ENCODE results near the gene GALNT2. TPM values are rescaled to one million over a fixed set of nuclear protein-coding genes. Genes with fewer than 3 reads are reported as not detected.

Gene GALNT2
- total RNA-seq, 1 donor from 2014 or later = 129 TPM

DNA sequence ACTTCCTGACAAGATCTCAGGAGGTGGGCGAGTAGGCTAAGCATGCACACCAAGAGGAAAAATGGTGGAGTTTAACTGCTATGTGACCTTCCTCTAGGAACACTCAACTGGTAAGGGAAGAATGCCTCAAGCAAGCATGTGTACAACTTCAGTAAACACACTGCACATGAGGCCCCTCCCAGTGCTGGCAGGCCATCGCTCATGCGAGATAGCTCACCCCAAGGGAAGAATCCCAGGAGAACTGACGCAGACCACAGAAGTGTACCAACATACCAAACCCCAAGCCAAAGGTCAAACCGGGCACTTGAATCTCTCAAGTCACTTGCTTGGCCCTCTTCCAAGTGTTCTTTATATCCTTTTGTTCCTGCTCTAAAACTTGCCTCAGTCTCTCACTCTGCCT, 40.5 kb upstream of the GALNT2 start:
- H3K9me3 ChIP-seq = no peaks in the 10 kb centered on the region
- no peak overlapping the region for H3K4me3 ChIP-seq
- H3K27me3 ChIP-seq = no peaks in the 10 kb centered on the region
- TF ChIP-seq, protein P1, sequence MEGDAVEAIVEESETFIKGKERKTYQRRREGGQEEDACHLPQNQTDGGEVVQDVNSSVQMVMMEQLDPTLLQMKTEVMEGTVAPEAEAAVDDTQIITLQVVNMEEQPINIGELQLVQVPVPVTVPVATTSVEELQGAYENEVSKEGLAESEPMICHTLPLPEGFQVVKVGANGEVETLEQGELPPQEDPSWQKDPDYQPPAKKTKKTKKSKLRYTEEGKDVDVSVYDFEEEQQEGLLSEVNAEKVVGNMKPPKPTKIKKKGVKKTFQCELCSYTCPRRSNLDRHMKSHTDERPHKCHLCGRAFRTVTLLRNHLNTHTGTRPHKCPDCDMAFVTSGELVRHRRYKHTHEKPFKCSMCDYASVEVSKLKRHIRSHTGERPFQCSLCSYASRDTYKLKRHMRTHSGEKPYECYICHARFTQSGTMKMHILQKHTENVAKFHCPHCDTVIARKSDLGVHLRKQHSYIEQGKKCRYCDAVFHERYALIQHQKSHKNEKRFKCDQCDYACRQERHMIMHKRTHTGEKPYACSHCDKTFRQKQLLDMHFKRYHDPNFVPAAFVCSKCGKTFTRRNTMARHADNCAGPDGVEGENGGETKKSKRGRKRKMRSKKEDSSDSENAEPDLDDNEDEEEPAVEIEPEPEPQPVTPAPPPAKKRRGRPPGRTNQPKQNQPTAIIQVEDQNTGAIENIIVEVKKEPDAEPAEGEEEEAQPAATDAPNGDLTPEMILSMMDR (IDR thresholded peaks at IDR 0.05) = no peak
- no peaks in the 10 kb centered on the region for H3K4me1 ChIP-seq
- no peaks in the 10 kb centered on the region for H3K36me3 ChIP-seq
- intact Hi-C loops (cut with DNase I) = no loop called here
- H3K27ac ChIP-seq = no peak overlapping the region
- no peak for DNase-seq (ENCODE audit: low spot score in 2 of 2)

DNA sequence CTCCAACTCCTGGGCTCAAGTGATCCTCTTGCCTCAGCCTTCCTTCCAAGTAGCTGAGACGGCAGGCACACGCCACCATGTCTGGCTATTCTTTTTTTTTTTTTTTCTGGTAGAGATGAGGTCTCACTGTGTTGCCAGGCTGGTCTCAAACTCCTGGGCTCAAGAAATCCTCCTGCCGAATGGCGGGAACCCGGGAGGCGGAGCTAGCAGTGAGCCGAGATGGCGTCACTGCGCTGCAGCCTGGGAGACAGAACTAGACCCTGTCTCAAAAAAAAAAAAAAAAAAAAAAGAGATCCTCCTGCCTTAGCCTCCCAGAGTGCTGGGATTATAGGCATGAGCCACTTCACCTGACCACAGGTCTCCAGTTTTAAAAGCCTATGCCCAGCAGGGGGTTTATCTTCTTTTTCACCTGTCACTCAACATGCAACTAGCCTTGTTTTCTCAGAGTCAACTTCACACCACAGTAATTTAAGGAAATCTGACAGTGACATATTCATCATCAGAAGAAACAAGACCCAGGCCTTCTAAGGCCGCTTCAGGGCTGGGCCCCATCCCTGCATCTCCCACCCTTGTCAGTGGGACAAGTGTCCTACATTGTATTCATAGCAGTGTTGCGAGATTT, 38.3 kb upstream of the GALNT2 start:
- H3K4me3 ChIP-seq = no peak overlapping the region
- intact Hi-C loops (cut with DNase I) = no loop called here
- H3K9me3 ChIP-seq = no peaks in the 10 kb centered on the region
- no peak overlapping the region for H3K27ac ChIP-seq
- no peak for DNase-seq (ENCODE audit: low spot score in 2 of 2)
- H3K4me1 ChIP-seq = no peaks in the 10 kb centered on the region
- no peaks in the 10 kb centered on the region for H3K36me3 ChIP-seq
- no peaks in the 10 kb centered on the region for H3K27me3 ChIP-seq
- TF ChIP-seq, protein P1 (IDR thresholded peaks at IDR 0.05) = no peak

DNA sequence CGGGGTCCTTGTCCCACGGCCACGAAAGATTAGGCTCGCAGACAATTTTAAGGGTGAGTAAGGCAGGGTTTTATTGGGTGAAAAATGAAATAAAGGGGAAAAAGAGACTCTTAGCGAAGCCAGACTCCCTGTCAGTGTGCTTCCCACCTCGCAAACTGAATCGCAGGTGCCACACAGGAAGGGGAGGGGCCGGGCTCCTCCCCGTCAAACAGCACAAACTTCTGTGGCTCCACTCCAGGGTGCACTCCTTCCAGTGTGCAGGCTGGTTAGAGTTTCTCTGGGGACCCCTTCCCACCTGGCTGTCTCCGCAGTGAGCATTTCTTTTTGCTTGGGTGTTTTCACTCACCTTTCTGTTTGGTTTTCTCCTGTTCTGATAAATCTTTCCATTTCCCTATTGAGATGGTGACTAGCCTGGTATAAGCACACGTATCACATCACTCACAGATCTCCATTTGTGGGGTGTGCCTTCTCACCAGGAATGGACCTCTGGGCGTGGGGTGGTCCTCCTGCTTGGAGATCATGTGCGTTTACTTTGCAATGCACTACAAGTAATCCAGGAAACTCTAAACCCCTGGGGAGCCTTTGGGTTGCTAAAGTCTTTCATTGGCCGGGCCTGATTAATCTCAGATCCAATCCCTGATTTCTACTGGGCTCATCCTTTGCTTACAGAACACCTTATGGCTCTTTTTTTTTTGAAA, 37.6 kb upstream of the GALNT2 start:
- DNase-seq (ENCODE audit: low spot score in 2 of 2) = no peak
- TF ChIP-seq, protein P1 (IDR thresholded peaks at IDR 0.05) = no peak

DNA sequence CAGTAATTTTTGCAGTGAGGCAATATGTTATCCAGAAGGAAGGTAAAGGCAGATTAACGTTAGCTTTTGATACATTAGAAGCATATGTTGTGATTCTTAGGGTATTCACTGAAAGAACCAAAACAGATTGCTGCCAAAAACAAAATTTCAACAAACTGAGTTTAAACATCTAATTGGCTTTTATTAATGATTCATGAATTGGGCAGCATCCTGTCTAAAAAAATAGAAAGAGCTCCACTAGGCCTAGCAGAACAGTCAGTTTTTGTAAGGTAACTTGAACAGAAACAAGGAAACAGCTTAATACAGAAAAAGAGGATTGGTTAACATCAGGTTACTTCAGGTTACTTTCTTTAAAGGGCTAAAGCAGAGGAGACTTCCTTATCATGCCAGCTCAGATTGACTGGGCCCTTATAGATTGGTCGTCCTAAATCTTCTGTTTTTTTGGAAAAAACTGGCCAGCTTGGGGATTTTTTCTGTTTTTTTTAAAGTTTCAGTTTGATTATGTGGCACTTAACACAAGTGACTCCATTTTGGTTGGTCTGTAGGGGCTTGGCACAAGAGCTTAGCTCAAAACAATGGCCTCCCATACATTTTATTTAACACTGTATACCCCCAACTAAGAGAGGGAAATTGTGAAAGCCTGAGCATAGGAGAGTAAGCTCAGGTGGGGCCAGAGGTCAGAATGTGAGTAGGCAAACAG, 36.8 kb upstream of the GALNT2 start:
- Histone ChIP-seq H3K9me3 (peaks cover 0 to 2% of the 10 kb centered on the region in 2 donors), H3K4me3 (no peak overlapping the region), H3K27ac (no peak overlapping the region), H3K4me1 (no peaks in the 10 kb centered on the region), H3K27me3 (no peaks in the 10 kb centered on the region), H3K36me3 (no peaks in the 10 kb centered on the region)
- intact Hi-C loops (cut with DNase I) = no loop called here
- no peak for DNase-seq (ENCODE audit: low spot score in 2 of 2)
- TF ChIP-seq, protein P1 (IDR thresholded peaks at IDR 0.05) = no peak

More for the DNA sequence above, 37.6 kb upstream of the GALNT2 start:
- Histone ChIP-seq H3K4me3 (no peak overlapping the region), H3K36me3 (no peaks in the 10 kb centered on the region), H3K4me1 (no peaks in the 10 kb centered on the region), H3K9me3 (no peaks in the 10 kb centered on the region), H3K27me3 (no peaks in the 10 kb centered on the region), H3K27ac (no peak overlapping the region)
- intact Hi-C loops (cut with DNase I) = no loop called here

DNA sequence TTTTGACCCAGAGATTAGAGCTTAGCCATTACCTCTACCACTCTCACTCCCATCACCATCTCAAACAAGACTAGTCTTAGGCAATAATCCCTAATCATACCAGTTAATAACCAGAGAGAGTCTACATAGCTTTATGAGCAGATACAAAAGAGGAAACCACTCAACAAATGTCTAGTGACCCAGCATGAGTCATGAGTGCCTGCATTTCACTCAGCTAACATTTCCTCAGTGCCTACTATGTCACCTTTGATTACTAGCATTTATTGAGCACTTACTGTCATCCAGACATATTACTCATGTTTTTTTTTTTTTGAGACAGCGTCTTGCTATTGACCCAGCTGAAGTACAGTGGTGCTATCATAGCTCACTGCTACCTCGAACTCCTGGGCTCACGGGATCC, 35.9 kb upstream of the GALNT2 start:
- no peaks in the 10 kb centered on the region for H3K36me3 ChIP-seq
- H3K9me3 ChIP-seq = peaks cover 3 to 10% of the 10 kb centered on the region in 2 donors
- no peak overlapping the region for H3K4me3 ChIP-seq
- no peaks in the 10 kb centered on the region for H3K27me3 ChIP-seq
- no peak overlapping the region for H3K27ac ChIP-seq
- intact Hi-C loops (cut with DNase I) = no loop called here
- DNase-seq (ENCODE audit: low spot score in 2 of 2) = no peak
- TF ChIP-seq, protein P1 (IDR thresholded peaks at IDR 0.05) = no peak
- no peaks in the 10 kb centered on the region for H3K4me1 ChIP-seq
